SK-N-SH (cell line): ENCODE data around the gene PPIF. TPM values are rescaled to one million over a fixed set of nuclear protein-coding genes. Genes with fewer than 3 reads are reported as not detected.

ENCODE experiments used
- CTCF ChIA-PET: fragments of 300-600, 350-600 bp; formaldehyde crosslinking; extraction: SDS; loops from one replicate; lab custom pipeline; 2021; lab: Yijun Ruan, JAX
- POLR2A ChIA-PET: fragments of 350-600 bp; sonication (Branson Sonifier 250); formaldehyde crosslinking; extraction: SDS; loops from one replicate; lab custom pipeline; 2020; ENCODE audit warnings: antibody characterized with exemption, inconsistent platforms; lab: Yijun Ruan, JAX
- DNase-seq: peaks from one replicate; pipeline ENCODE4 v3.0.0; 2012
- H2AFZ ChIP-seq: fragments of 200-600 bp; sonication (generic); 2 replicates; pipeline ENCODE4 v1.8.1; 2016; ENCODE audit warnings: antibody characterized with exemption, mild to moderate bottlenecking, low read depth
- H3F3A ChIP-seq: fragments of 200-600 bp; sonication (generic); replicated peaks from 2 replicates; pipeline ENCODE3; 2016; ENCODE audit warnings: antibody characterized with exemption, mild to moderate bottlenecking; ENCODE audit not compliant: insufficient read depth
- H3K27ac ChIP-seq, 2 experiments: fragments of 200-500 bp in 1 of 2; fragments of 200-600 bp in 1 of 2; sonication (Bioruptor generic) in 1 of 2; sonication (generic), shearing (Covaris generic) in 1 of 2; 2 replicates each; pipeline versions ENCODE4 v1.5.1 to v1.6.1; 2014 to 2016; ENCODE audit warnings: low read depth in 2 of 2, inconsistent platforms in 1 of 2, low read length in 1 of 2, mild to moderate bottlenecking in 1 of 2, mixed read lengths in 1 of 2
- H3K27me3 ChIP-seq: fragments of 200-600 bp; sonication (generic), shearing (Covaris generic); 2 replicates; pipeline ENCODE4 v1.6.1; 2016; ENCODE audit warnings: mixed run types; ENCODE audit not compliant: insufficient read depth
- H3K36me3 ChIP-seq, 2 experiments: fragments of 200-500 bp in 1 of 2; fragments of 200-600 bp in 1 of 2; sonication (Bioruptor generic) in 1 of 2; sonication (generic) in 1 of 2; replicated peaks in 1 of 2; 2 replicates each; pipeline versions ENCODE3 to v1.5.1; 2014 to 2016; ENCODE audit warnings: low read length in 1 of 2, mild to moderate bottlenecking in 1 of 2; ENCODE audit not compliant: insufficient read depth in 2 of 2, control insufficient read depth in 1 of 2
- H3K4me1 ChIP-seq, 2 experiments: fragments of 200-500 bp in 1 of 2; fragments of 200-600 bp in 1 of 2; sonication (Bioruptor generic) in 1 of 2; sonication (generic), shearing (Covaris generic) in 1 of 2; 2 replicates each; pipeline versions ENCODE4 v1.5.1 to v1.6.1; 2014 to 2016; ENCODE audit warnings: low read depth in 1 of 2, low read length in 1 of 2, mixed run types in 1 of 2; ENCODE audit not compliant: insufficient read depth in 2 of 2, control insufficient read depth in 1 of 2
- H3K4me2 ChIP-seq: fragments of 200-600 bp; sonication (generic), shearing (Covaris generic); 2 replicates; pipeline ENCODE4 v1.6.1; 2017; ENCODE audit warnings: mixed run types
- H3K4me3 ChIP-seq, 2 experiments: fragments of 200-500 bp in 1 of 2; fragments of 200-600 bp in 1 of 2; sonication (Bioruptor generic) in 1 of 2; sonication (generic), shearing (Covaris generic) in 1 of 2; 2 replicates each; pipeline versions ENCODE4 v1.5.1 to v1.8.1; 2014 to 2016; ENCODE audit warnings: low read depth in 2 of 2, inconsistent platforms in 1 of 2, low read length in 1 of 2, mild to moderate bottlenecking in 1 of 2, mixed read lengths in 1 of 2, moderate library complexity in 1 of 2
- H3K79me2 ChIP-seq: fragments of 200-600 bp; sonication (generic); 2 replicates; pipeline ENCODE4 v1.8.1; 2017; ENCODE audit warnings: mild to moderate bottlenecking; ENCODE audit not compliant: insufficient read depth
- H3K9ac ChIP-seq: fragments of 200-600 bp; sonication (generic); 2 replicates; pipeline ENCODE4 v1.6.1; 2017; ENCODE audit warnings: mixed run types
- H3K9me2 ChIP-seq: fragments of 200-600 bp; sonication (generic); 2 replicates; pipeline ENCODE4 v1.6.1; 2017; ENCODE audit warnings: mixed run types
- H3K9me3 ChIP-seq: fragments of 200-600 bp; sonication (generic); 2 replicates; pipeline ENCODE4 v1.6.1; 2017; ENCODE audit warnings: mixed run types, mild to moderate bottlenecking, moderate library complexity
- H4K20me1 ChIP-seq: fragments of 200-600 bp; sonication (generic); 2 replicates; pipeline ENCODE4 v1.6.1; 2017; ENCODE audit warnings: mild to moderate bottlenecking, mixed run types; ENCODE audit not compliant: insufficient read depth
- CHD2 ChIP-seq: fragments of 150-350 bp; IDR thresholded peaks from 2 replicates; pipeline ENCODE4 v1.6.1; 2018; ENCODE audit warnings: low read length; ENCODE audit not compliant: partially characterized antibody
- ELF1 ChIP-seq: IDR thresholded peaks from 2 replicates; pipeline ENCODE4 v1.4.0; 2012
- EP300 ChIP-seq, 2 experiments: IDR thresholded peaks; 2 replicates each; pipeline versions ENCODE4 v1.4.0 to v1.6.1; 2012; ENCODE audit warnings: borderline replicate concordance in 1 of 2, low read depth in 1 of 2, low read length in 1 of 2
- EZH2phosphoT487 ChIP-seq: fragments of 200-600 bp; sonication (generic); IDR thresholded peaks from 2 replicates; pipeline ENCODE4 v1.6.1; 2017; ENCODE audit warnings: low read depth, mixed run types, mild to moderate bottlenecking, antibody characterized with exemption, moderate library complexity, borderline replicate concordance
- FOSL2 ChIP-seq: IDR thresholded peaks from 2 replicates; pipeline ENCODE4 v1.4.0; 2012; ENCODE audit warnings: low read depth, mild to moderate bottlenecking, moderate library complexity, borderline replicate concordance
- FOXM1 ChIP-seq: IDR thresholded peaks from 2 replicates; pipeline ENCODE4 v1.4.0; 2012; ENCODE audit warnings: low read depth, mild to moderate bottlenecking
- GABPA ChIP-seq: IDR thresholded peaks from 2 replicates; pipeline ENCODE4 v1.4.0; 2012; ENCODE audit warnings: low read depth, mild to moderate bottlenecking
- GATA2 ChIP-seq: sonication (generic); formaldehyde crosslinking; IDR thresholded peaks from 2 replicates; pipeline ENCODE4 v1.5.0; 2020; ENCODE audit warnings: mild to moderate bottlenecking, missing genetic modification reagents
- JUND ChIP-seq: IDR thresholded peaks from 2 replicates; pipeline ENCODE4 v1.4.0; 2012
- MEF2A ChIP-seq: IDR thresholded peaks from 2 replicates; pipeline ENCODE4 v1.4.0; 2012; ENCODE audit warnings: low read depth, borderline replicate concordance
- MXI1 ChIP-seq: IDR thresholded peaks from 2 replicates; pipeline ENCODE4 v1.6.1; 2012; ENCODE audit warnings: mild to moderate bottlenecking, low read depth, low read length, improper control_type of control experiment
- NRF1 ChIP-seq: IDR thresholded peaks from 2 replicates; pipeline ENCODE4 v1.6.1; 2012; ENCODE audit warnings: low read depth, mild to moderate bottlenecking, low read length
- RCOR1 ChIP-seq: fragments of 150-350 bp; IDR thresholded peaks from 2 replicates; pipeline ENCODE4 v1.6.1; 2017; ENCODE audit warnings: antibody characterized with exemption, low read length
- RFX5 ChIP-seq: IDR thresholded peaks from 2 replicates; pipeline ENCODE4 v1.6.1; 2012; ENCODE audit warnings: mild to moderate bottlenecking, improper control_type of control experiment, low read length
- RXRA ChIP-seq: IDR thresholded peaks from 2 replicates; pipeline ENCODE4 v1.4.0; 2012; ENCODE audit warnings: low read depth, mild to moderate bottlenecking, borderline replicate concordance
- SIN3A ChIP-seq: IDR thresholded peaks from 2 replicates; pipeline ENCODE4 v1.6.1; 2012; ENCODE audit warnings: low read depth, mild to moderate bottlenecking, low read length, moderate library complexity, borderline replicate concordance
- TCF12 ChIP-seq: IDR thresholded peaks from 2 replicates; pipeline ENCODE4 v1.4.0; 2012
- WGBS: methylation state at CpG from one replicate; pipeline ENCODE4 v1.1.6; 2017; ENCODE audit warnings: low lambda C conversion rate; 5-methylcytosine and 5-hydroxymethylcytosine counted together
- polyA plus RNA-seq, 3 experiments: library from polyadenylated mRNA; depleted of rRNA; stranded (reverse); fragments of >200 nt; gene quantifications; 2 replicates each; pipeline ENCODE4 v1.2.3, GENCODE V29; 2012
- TF ChIP-seq, protein P1 (sequence below): fragments of 200-600 bp; sonication (generic); IDR thresholded peaks from 2 replicates; pipeline ENCODE4 v1.6.1; 2017; ENCODE audit warnings: antibody characterized with exemption, mild to moderate bottlenecking, moderate library complexity
- TF ChIP-seq, protein P2 (sequence below): IDR thresholded peaks from 2 replicates; pipeline ENCODE4; 2012
- TF ChIP-seq, protein P3 (sequence below): fragments of 150-350 bp; IDR thresholded peaks from 2 replicates; pipeline ENCODE4 v1.6.1; 2017; ENCODE audit warnings: antibody characterized with exemption, low read length, low read depth, borderline replicate concordance
- TF ChIP-seq, protein P4 (sequence below): IDR thresholded peaks from 2 replicates; pipeline ENCODE4 v1.4.0; 2012; ENCODE audit warnings: low read depth, borderline replicate concordance

Gene PPIF
- polyA plus RNA-seq, 1 of the 3 experiments (the other 2 are of a cell fraction) = 85.9 TPM

DNA sequence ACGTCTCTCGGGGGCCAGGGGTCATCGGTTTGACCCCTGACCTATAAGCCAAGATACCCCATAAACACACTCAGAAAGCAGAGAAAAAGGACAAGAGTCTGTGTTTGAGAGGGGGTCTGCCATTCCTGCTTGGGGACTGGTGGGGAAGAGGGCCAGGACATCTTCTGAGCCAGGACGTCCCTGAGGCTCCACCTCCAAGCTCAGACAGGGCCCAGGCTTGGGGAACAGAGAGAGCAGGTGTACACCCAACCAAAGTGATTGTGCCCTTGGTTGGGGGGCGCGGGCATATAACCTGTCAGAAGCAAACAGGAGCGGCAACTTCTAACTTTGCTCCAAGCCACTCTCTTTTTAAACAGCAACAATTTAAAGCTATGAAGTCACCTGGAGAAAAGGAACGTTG is 33.9 kb upstream of the PPIF start (continued):
- TF ChIP-seq, protein P1, sequence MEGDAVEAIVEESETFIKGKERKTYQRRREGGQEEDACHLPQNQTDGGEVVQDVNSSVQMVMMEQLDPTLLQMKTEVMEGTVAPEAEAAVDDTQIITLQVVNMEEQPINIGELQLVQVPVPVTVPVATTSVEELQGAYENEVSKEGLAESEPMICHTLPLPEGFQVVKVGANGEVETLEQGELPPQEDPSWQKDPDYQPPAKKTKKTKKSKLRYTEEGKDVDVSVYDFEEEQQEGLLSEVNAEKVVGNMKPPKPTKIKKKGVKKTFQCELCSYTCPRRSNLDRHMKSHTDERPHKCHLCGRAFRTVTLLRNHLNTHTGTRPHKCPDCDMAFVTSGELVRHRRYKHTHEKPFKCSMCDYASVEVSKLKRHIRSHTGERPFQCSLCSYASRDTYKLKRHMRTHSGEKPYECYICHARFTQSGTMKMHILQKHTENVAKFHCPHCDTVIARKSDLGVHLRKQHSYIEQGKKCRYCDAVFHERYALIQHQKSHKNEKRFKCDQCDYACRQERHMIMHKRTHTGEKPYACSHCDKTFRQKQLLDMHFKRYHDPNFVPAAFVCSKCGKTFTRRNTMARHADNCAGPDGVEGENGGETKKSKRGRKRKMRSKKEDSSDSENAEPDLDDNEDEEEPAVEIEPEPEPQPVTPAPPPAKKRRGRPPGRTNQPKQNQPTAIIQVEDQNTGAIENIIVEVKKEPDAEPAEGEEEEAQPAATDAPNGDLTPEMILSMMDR = no peak
- TF ChIP-seq TCF12 = no peak
- no peak for TF ChIP-seq MXI1
- TF ChIP-seq NRF1 = no peak
- TF ChIP-seq MEF2A = no peak
- no peak for TF ChIP-seq EP300 (IDR thresholded peaks at IDR 0.05; ENCODE audit: borderline replicate concordance in 1 of 2, low read depth in 1 of 2, low read length in 1 of 2)
- no peak for TF ChIP-seq RXRA
- TF ChIP-seq, protein P2, sequence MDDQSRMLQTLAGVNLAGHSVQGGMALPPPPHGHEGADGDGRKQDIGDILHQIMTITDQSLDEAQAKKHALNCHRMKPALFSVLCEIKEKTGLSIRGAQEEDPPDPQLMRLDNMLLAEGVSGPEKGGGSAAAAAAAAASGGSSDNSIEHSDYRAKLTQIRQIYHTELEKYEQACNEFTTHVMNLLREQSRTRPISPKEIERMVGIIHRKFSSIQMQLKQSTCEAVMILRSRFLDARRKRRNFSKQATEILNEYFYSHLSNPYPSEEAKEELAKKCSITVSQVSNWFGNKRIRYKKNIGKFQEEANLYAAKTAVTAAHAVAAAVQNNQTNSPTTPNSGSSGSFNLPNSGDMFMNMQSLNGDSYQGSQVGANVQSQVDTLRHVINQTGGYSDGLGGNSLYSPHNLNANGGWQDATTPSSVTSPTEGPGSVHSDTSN = no peak

DNA sequence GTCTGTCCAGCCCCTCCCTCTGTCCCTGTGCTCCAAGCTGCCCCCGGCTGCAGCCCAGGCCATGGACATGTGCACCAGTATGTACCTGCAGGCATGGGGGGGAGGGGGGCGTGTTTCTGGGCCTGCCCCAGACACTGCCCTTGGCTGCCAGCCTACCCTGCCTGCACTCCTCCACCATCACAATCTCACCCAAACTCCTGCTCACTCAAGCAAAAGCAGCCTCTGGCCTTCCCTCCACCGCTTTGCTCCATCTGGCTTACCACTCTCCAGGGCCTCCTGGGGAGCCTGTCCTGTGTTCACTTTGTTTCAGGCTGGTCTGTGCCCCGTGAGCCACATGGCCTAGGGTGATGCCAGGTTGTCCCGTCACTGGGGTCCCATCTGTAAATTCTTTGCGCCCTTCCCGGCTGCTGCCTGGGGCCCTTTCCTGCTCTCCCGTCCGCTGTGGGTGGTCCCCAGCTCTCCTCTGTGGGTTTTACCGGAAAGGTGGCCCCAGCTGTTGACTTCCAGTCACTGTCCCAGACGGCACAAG is 33.3 kb upstream of the PPIF start:
- H3K9ac ChIP-seq = no peak overlapping the region
- 96% methylated on average over 10 of the region's 11 CpGs for WGBS
- TF ChIP-seq, protein P1 = no peak
- TF ChIP-seq RXRA (no peak), SIN3A (no peak), GABPA (no peak), EZH2phosphoT487 (no peak), FOXM1 (no peak), ELF1 (no peak), MXI1 (no peak), GATA2 (CRISPR knock-in tag) (no peak), FOSL2 (no peak), RFX5 (no peak), RCOR1 (no peak), CHD2 (no peak), JUND (no peak)
- TF ChIP-seq, protein P3, sequence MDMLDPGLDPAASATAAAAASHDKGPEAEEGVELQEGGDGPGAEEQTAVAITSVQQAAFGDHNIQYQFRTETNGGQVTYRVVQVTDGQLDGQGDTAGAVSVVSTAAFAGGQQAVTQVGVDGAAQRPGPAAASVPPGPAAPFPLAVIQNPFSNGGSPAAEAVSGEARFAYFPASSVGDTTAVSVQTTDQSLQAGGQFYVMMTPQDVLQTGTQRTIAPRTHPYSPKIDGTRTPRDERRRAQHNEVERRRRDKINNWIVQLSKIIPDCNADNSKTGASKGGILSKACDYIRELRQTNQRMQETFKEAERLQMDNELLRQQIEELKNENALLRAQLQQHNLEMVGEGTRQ = no peak
- TF ChIP-seq, protein P2 = no peak
- TF ChIP-seq, protein P4, sequence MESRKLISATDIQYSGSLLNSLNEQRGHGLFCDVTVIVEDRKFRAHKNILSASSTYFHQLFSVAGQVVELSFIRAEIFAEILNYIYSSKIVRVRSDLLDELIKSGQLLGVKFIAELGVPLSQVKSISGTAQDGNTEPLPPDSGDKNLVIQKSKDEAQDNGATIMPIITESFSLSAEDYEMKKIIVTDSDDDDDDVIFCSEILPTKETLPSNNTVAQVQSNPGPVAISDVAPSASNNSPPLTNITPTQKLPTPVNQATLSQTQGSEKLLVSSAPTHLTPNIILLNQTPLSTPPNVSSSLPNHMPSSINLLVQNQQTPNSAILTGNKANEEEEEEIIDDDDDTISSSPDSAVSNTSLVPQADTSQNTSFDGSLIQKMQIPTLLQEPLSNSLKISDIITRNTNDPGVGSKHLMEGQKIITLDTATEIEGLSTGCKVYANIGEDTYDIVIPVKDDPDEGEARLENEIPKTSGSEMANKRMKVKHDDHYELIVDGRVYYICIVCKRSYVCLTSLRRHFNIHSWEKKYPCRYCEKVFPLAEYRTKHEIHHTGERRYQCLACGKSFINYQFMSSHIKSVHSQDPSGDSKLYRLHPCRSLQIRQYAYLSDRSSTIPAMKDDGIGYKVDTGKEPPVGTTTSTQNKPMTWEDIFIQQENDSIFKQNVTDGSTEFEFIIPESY = no peak
- TF ChIP-seq, all 33 proteins: peak for 0
- H3K27me3 ChIP-seq = no peaks in the 10 kb centered on the region
- peaks cover 19 to 74% of the 10 kb centered on the region in 2 experiments; a peak in 3 of 4 replicates for H3K4me1 ChIP-seq
- CTCF ChIA-PET = interaction anchor here (0.6 to 1.5 kb wide), 2 partner anchors 10 to 17 kb away, joined by 3 read pairs; no protein-coding TSS in a partner anchor
- H3K9me3 ChIP-seq = no peaks in the 10 kb centered on the region
- H4K20me1 ChIP-seq = 0 out of 2 replicates have a peak, but pooled peaks cover 2% of the 10 kb centered on the region
- H3K4me2 ChIP-seq = no peak overlapping the region
- peak; percentile 51 for DNase-seq
- POLR2A ChIA-PET = interaction anchor here (1.3 kb wide), 1 partner anchor 14 kb away, joined by 3 read pairs; no protein-coding TSS in a partner anchor
- H3F3A ChIP-seq = peaks cover 43% of the 10 kb centered on the region
- H2AFZ ChIP-seq = no peak overlapping the region
- no peak overlapping the region for H3K4me3 ChIP-seq
- peak overlapping the region in 1 of 2 experiments; percentile 3; a peak in 2 of 4 replicates for H3K27ac ChIP-seq
- H3K79me2 ChIP-seq = no peaks in the 10 kb centered on the region
- H3K9me2 ChIP-seq = no peaks in the 10 kb centered on the region
- H3K36me3 ChIP-seq = peaks cover 5 to 56% of the 10 kb centered on the region in 2 experiments
